Body of pancreas (tissue), 4 donors: ENCODE data around the gene LITAF.

Experiments
- POLR2A ChIP-seq, 3 donors: fragments of 450-650 bp; IDR thresholded peaks; one replicate each; pipeline ENCODE4 v1.6.1; 2016; ENCODE audit warnings: antibody characterized with exemption in 3 of 3, mild to moderate bottlenecking in 2 of 3
- TF ChIP-seq, protein P1 (sequence below), 7 experiments: fragments of 450-650 bp in 4 of 7; fragments of 200-600 bp in 3 of 7; sonication (generic) in 3 of 7; IDR thresholded peaks; one replicate each; pipeline ENCODE4 v1.5.1; 2016 to 2019; ENCODE audit warnings: antibody characterized with exemption in 7 of 7

DNA sequence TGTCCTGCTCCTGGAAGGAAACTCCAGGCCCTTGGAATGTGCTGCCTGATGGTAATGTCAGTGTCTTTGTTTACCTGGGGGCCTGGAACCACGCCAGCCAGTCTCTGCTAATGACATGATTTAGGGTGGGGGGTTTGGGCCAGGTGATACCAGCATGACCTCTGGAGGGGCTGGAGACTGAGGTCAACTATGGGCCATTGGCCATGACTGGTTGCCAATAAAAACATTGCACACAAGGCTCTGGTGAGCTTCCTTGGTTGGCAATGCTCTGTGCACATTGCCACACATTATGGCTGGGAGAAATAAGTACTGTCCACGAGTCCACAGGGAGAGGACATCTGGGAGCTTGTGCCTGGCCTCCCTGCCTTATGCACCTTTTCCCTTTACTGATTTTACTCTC lies 52.5 kb downstream of the LITAF start:
- TF ChIP-seq, protein P1, sequence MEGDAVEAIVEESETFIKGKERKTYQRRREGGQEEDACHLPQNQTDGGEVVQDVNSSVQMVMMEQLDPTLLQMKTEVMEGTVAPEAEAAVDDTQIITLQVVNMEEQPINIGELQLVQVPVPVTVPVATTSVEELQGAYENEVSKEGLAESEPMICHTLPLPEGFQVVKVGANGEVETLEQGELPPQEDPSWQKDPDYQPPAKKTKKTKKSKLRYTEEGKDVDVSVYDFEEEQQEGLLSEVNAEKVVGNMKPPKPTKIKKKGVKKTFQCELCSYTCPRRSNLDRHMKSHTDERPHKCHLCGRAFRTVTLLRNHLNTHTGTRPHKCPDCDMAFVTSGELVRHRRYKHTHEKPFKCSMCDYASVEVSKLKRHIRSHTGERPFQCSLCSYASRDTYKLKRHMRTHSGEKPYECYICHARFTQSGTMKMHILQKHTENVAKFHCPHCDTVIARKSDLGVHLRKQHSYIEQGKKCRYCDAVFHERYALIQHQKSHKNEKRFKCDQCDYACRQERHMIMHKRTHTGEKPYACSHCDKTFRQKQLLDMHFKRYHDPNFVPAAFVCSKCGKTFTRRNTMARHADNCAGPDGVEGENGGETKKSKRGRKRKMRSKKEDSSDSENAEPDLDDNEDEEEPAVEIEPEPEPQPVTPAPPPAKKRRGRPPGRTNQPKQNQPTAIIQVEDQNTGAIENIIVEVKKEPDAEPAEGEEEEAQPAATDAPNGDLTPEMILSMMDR (IDR thresholded peaks at IDR 0.05): no peak
- TF ChIP-seq POLR2A (IDR thresholded peaks at IDR 0.05): no peak
